Epidermal melanocyte (primary cell): ENCODE measurements around the gene CWC27.

Experiments
- DNase-seq: peaks from one replicate; pipeline ENCODE4 v3.0.0; 2011; ENCODE audit warnings: low spot score; ENCODE audit not compliant: insufficient read length

Gene CWC27

GRCh38 chr5:65067147-65067506 lies 298.4 kb downstream of the CWC27 start:
- DNase-seq = no peak
